Small intestine (tissue), 7 donors: ENCODE results near the gene FYB1. TPM values are rescaled to one million over a fixed set of nuclear protein-coding genes. Genes with fewer than 3 reads are reported as not detected.
A peak's percentile ranks its signal among the peaks of the same experiment; 100 is the strongest.
"Not testable (repeated sequence)": the region's sequence is repeated elsewhere in the genome, so short reads cannot be mapped to it uniquely, and the experiment has no call there.

Experiments
- DNase-seq, 2 donors: peaks; one replicate each; pipeline versions ENCODE4 v3.0.0 to v3.0.0-alpha.2; 2013
- FAIRE-seq: peaks from 2 replicates; lab custom pipeline; 2012; peaks lifted over from hg19 to GRCh38; lab: Jason Lieb, UNC
- H3K27ac ChIP-seq, 3 donors: one replicate each; pipeline ENCODE4 v1.5.1; 2013; ENCODE audit warnings: low read length in 2 of 3, mild to moderate bottlenecking in 2 of 3, control low read depth in 1 of 3, inconsistent platforms in 1 of 3, low read depth in 1 of 3, moderate library complexity in 1 of 3
- H3K27me3 ChIP-seq, 3 donors: one replicate each; pipeline ENCODE4 v1.6.1; 2013; ENCODE audit warnings: low read length in 3 of 3, inconsistent platforms in 1 of 3; ENCODE audit not compliant: control insufficient read depth in 3 of 3, insufficient read depth in 3 of 3
- H3K36me3 ChIP-seq, 3 donors: one replicate each; pipeline ENCODE4 v1.6.1; 2013; ENCODE audit warnings: low read length in 3 of 3, inconsistent platforms in 1 of 3, low read depth in 1 of 3, mild to moderate bottlenecking in 1 of 3, moderate library complexity in 1 of 3; ENCODE audit not compliant: control insufficient read depth in 3 of 3, insufficient read depth in 2 of 3
- H3K4me1 ChIP-seq, 3 donors: one replicate each; pipeline ENCODE4 v1.6.1; 2013; ENCODE audit warnings: low read length in 2 of 3, inconsistent platforms in 1 of 3, low read depth in 1 of 3, mild to moderate bottlenecking in 1 of 3, moderate library complexity in 1 of 3; ENCODE audit not compliant: control insufficient read depth in 3 of 3, insufficient read depth in 2 of 3
- H3K4me3 ChIP-seq, 3 donors: one replicate each; pipeline ENCODE4 v1.5.1; 2013; ENCODE audit warnings: low read length in 3 of 3, control low read depth in 1 of 3, inconsistent platforms in 1 of 3, low read depth in 1 of 3, mild to moderate bottlenecking in 1 of 3, moderate library complexity in 1 of 3
- H3K9me3 ChIP-seq, 2 donors: one replicate each; pipeline ENCODE4 v1.6.1; 2013; ENCODE audit warnings: low read depth in 1 of 2, low read length in 1 of 2; ENCODE audit not compliant: control insufficient read depth in 2 of 2, insufficient read depth in 1 of 2
- WGBS, 3 donors: extraction: QIAGEN DNeasy Blood & Tissue Kit; methylation state at CpG; one replicate each; pipeline ENCODE4 v1.1.7; 2013; 5-methylcytosine and 5-hydroxymethylcytosine counted together
- polyA plus RNA-seq, 4 donors: library from polyadenylated mRNA; stranded (reverse) in 3 of 4; unstranded in 1 of 4; fragments of 200-250 nt in 3 of 4; fragments of 120-200 nt in 1 of 4; gene quantifications; one replicate each; pipeline versions ENCODE4 v1.2.1 to v1.2.3, GENCODE V29; 2013
- donor health status: healthy with polysubstance abuse.
- donor health status: control.
- donor health status: control.
- donor health status: Bipolar disorder and iron deficiency.
- donor health status: healthy.

The FYB1 gene
- polyA plus RNA-seq, 4 donors, result 3.5 to 12.4 (median 4.9) TPM

DNA sequence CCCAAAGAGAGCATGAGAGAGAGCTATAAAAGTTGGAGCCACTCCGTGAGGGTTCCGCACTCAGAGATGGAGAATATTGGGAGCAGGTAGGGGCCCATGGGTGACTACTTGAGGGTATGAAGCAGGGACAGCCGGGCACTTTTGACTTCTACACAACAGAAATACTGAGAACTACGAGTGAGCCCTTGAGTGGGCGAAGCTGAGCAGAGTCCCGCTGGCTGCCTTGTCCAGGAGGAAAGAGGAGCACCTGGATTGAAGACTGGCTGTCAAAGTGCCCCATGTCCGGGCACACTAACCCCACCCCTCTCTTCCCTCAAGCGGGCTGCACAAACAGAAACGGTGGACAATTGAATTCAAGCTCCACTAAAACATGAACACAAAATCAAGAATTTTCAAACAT, 33.6 kb downstream of the FYB1 start:
- Histone ChIP-seq H3K27ac (peak overlapping the region in 2 of 3 donors; percentile 76 to 83), H3K4me1 (no peaks in the 10 kb centered on the region), H3K27me3 (no peaks in the 10 kb centered on the region), H3K9me3 (no peaks in the 10 kb centered on the region), H3K4me3 (no peak overlapping the region), H3K36me3 (no peaks in the 10 kb centered on the region)
- DNase-seq (no peak), FAIRE-seq (no peak)
- 80 to 85% (median 82%) methylated on average over 9 of the region's 9 CpGs for WGBS, 3 donors

DNA sequence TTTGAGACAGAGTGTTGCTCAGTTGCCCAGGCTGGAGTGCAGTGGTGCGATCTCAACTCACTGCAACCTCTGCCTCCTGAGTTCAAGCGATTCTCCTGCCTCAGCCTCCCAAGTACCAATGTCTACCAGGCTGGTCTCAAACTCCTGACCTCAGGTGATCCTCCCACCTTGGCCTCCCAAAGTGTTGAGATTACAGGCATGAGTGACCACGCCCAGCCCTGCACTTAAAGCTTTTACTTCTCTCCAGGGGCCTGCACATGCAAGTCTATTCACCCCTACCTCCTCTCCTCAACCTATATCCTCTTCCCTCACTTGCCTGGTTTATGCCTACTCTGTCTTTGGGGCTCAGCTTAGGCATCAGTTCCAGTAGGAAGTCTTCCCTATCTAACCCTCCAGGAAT, 39.8 kb downstream of the FYB1 start:
- not testable (repeated sequence) for H3K9me3 ChIP-seq, H3K4me3 ChIP-seq, H3K36me3 ChIP-seq, DNase-seq, FAIRE-seq, H3K4me1 ChIP-seq, H3K27me3 ChIP-seq
- peak overlapping the region in 1 of 3 donors; percentile 70 for H3K27ac ChIP-seq
- 45 to 65% (median 51%) methylated on average over 3 of the region's 3 CpGs for WGBS, 3 donors

DNA sequence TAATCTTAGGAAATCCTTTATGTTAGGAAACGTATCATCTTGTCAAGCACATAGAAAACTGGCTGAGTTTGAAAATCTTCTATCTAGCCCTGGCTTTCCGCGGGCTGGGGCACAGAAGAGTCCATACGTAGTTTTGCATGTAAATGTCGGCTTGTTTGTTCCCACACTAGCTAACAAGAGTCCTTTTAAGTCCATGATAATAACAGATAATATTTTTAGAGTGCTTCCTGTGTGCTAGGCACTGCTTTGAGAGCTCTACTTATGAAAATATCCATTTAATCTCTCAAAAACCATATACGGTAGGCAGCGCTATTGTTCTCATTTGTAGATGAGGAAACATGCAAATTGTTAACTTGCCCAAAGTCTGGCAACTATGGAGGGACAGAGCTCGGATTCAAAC, 40.5 kb downstream of the FYB1 start:
- peak overlapping the region in 2 of 3 donors; percentile 44 to 63 for H3K27ac ChIP-seq

DNA sequence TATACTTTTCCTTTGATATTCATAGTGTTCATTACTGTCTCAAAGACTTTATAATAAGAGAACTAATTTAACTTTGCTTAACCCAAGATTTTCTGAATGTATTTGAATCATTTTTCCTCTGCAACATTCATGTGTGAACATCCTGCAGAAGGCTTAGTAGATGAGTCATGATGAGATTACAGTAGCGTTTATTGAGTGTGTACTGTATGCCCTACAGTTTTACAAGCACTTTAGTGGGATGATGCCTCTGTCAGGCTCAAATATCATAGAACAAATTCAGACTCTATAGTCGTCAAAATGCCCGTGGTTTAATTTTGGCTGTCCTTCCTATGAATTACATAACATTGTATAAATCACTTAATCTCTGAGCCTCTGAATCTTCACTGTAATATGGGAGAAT, 41.2 kb downstream of the FYB1 start:
- H3K4me3 ChIP-seq, result no peak overlapping the region
- DNase-seq (no peak), FAIRE-seq (no peak)
- H3K36me3 ChIP-seq, result no peaks in the 10 kb centered on the region
- H3K27ac ChIP-seq, result no peak overlapping the region
- peaks cover 0 to 4% (median 0%) of the 10 kb centered on the region in 3 donors for H3K4me1 ChIP-seq
- no peaks in the 10 kb centered on the region for H3K27me3 ChIP-seq
- 34 to 53% (median 52%) methylated on average over 3 of the region's 3 CpGs for WGBS, 3 donors
- no peaks in the 10 kb centered on the region for H3K9me3 ChIP-seq

More for the DNA sequence above, 40.5 kb downstream of the FYB1 start:
- Histone ChIP-seq H3K27me3 (no peaks in the 10 kb centered on the region), H3K36me3 (no peaks in the 10 kb centered on the region), H3K9me3 (no peaks in the 10 kb centered on the region), H3K4me1 (peaks cover 0 to 4% (median 0%) of the 10 kb centered on the region in 3 donors), H3K4me3 (no peak overlapping the region)
- 66 to 82% (median 68%) methylated on average over 8 of the region's 8 CpGs for WGBS, 3 donors
- no peak for FAIRE-seq
- DNase-seq, result no peak

DNA sequence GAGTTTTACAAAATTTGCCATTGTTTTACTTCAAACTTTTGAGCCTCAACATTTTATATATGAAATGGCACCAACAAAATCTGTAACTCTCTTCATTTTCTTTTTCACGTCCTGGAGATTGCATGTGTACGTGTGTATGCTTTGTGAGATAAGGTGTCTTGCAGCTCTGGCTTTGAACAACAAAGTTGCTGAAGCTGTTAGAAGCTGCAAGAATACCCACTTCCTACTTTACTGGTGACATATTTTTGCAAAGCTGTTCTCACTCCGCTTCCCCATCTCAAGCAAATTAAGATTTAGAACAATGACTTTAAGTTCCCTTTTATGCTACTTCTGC, 41.8 kb downstream of the FYB1 start:
- DNase-seq (peak in 1 of 2 donors; percentile 35), FAIRE-seq (no peak)
- no peak overlapping the region for H3K4me3 ChIP-seq
- 59 to 71% (median 62%) methylated on average over 3 of the region's 3 CpGs for WGBS, 3 donors
- H3K4me1 ChIP-seq, result peaks cover 0 to 4% (median 0%) of the 10 kb centered on the region in 3 donors
- no peaks in the 10 kb centered on the region for H3K27me3 ChIP-seq
- H3K36me3 ChIP-seq, result no peaks in the 10 kb centered on the region
- no peak overlapping the region for H3K27ac ChIP-seq
- H3K9me3 ChIP-seq, result no peaks in the 10 kb centered on the region

DNA sequence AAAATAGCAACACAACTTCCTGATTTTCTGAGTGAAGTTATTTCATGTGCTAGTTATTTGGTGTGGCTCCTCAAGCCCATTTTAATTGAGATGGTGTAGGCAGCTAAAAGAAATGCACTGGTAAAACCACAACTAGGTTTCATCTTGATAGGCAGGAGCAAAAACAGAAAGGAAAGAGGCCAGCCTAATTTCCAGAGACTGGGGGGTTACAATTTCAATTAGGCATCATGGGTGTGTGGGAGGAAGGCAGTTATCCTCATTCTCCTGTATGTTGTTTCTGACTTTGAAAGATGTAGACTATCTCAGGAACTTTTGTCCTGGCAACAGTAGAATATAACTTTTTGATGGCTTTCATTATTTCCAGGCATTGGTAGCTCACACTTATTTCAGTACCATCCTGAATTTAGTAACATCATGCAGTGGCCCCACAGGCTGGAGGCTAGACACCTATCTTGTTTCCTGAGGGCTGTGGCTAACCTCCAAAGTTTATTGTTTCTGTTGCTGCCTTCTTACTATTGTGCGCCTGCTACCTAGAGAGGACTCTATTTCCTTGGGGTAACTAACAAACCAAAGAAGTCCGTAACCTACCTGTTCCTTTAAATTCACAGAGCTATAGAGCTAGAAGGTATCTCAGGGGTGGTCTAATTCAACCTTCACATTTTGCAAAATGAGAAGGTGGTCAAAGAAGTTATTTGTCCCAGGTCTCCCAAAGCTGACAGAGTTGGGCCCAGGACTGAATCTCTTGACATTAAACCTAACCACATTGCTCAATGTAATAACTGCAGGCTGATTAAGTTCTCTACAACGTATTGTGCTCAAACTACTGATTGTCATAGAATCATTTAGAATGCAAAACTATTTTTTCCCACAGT, 42.4 kb downstream of the FYB1 start:
- Histone ChIP-seq H3K9me3 (no peaks in the 10 kb centered on the region), H3K36me3 (no peaks in the 10 kb centered on the region), H3K27me3 (no peaks in the 10 kb centered on the region), H3K4me3 (no peak overlapping the region), H3K27ac (peak overlapping the region in 2 of 3 donors; percentile 55 to 79), H3K4me1 (peaks cover 0 to 4% (median 0%) of the 10 kb centered on the region in 3 donors)
- no peak for FAIRE-seq
- WGBS, 3 donors, result 65 to 79% (median 74%) methylated on average over 3 of the region's 3 CpGs
- DNase-seq, result peak in 1 of 2 donors; percentile 55

DNA sequence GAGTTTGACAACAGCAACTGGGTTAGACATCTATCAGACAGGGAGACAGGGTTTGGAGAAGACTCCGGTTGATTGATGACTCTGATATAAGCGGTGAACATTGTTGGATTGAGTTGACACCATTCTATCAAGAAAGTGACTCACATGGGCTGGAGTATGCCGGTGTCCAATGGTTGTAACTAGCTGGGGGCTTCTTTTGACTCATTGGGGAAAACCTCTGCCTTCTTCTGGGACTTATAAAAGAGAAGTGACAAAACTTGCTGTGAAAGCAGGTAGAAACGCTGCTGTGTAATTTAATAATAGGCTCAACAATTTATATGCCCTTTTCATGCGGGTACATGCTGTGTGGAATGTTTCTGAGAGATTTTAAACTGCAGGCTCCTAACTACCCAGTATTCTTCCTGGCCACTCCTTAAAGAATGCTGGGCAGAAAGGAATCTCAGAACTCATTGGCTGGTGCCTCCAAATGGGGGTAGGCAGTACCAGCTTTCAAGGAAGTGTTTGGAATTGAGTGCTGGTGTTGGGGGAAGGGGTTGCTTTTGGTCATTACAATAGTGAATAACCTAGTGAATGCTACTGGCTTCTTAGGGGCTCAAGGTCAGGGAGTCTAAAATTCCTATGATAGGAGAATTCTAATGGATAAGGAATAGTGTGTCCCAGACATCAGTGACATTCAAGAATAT, 43.9 kb downstream of the FYB1 start:
- H3K27ac ChIP-seq, result peak overlapping the region in 2 of 3 donors; percentile 35 to 76
- FAIRE-seq, result no peak

DNA sequence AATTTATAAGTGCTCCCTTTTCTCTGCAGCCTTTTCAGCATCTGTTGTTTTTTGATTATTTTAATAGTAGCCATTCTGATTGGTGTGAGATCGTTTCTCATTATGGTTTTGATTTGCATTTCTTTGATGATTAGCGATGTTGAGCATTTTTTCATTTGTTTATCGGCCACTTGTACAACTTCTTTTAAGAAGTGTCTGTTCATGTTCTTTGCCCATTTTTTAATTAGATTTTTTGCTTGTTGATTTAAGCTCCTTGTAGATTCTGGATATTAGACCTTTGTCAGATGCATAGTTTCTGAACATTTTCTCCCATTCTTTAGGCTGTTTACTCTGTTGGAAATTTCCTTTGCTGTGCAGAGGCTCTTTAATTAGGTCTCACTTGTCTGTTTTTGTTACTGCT, 46.3 kb downstream of the FYB1 start:
- Histone ChIP-seq H3K27me3 (no peaks in the 10 kb centered on the region), H3K4me1 (peaks cover 0 to 4% (median 0%) of the 10 kb centered on the region in 3 donors), H3K27ac (no peak overlapping the region), H3K9me3 (no peaks in the 10 kb centered on the region), H3K4me3 (no peak overlapping the region), H3K36me3 (no peaks in the 10 kb centered on the region)
- no peak for FAIRE-seq
- WGBS, 3 donors, result 90 to 96% (median 93%) methylated on average over 3 of the region's 3 CpGs
- no peak for DNase-seq

More for the DNA sequence above, 43.9 kb downstream of the FYB1 start:
- 78 to 84% (median 78%) methylated on average over 5 of the region's 5 CpGs for WGBS, 3 donors
- Histone ChIP-seq H3K4me1 (peaks cover 0 to 4% (median 0%) of the 10 kb centered on the region in 3 donors), H3K36me3 (no peaks in the 10 kb centered on the region), H3K4me3 (no peak overlapping the region), H3K27me3 (no peaks in the 10 kb centered on the region), H3K9me3 (no peaks in the 10 kb centered on the region)
- no peak for DNase-seq
